Measurements from ENCODE around the gene TREML2. TPM values are rescaled to one million over a fixed set of nuclear protein-coding genes. Genes with fewer than 3 reads are reported as not detected.

The TREML2 gene
- total and polyA plus RNA-seq, 9 of the 15 experiments (the other 6 are each of a cell fraction or from before 2014, with no cell fraction given): 0.20 to 2.9 (median 1.4) TPM

DNA sequence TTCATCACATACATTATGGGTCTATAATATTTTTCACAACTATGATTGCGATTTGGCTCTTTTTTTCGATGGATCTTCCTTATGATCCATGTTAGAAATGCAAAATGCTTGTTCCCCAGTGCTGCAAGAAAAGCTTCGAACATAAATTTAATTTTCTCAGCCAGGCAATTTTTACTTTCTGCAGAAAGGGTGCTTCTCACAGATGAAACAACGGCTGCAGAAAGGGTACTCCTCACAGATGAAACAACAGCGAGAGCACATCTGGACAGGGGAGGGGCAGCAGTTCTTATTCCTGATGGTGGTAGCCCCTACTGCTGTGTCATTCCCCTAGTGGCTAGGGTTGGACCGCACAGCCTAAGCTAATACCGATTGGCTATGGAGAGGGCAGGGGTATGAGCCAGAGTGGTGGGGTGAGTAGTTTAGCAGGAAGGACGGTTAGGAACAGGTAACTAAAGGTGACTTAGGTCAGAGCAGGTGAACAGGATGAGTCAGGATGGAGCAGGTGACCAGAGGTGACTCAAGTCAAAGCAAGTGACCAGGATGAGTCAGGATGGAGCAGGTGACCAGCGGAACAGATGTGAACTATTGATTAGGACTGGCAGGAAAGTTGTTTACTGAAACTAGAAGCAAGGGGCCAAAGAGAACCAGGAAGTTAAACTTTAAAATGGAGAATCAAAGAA, 13.8 kb upstream of the TREML2 start (continued):
- no peak for TF ChIP-seq RREB1 (CRISPR knock-in tag; IDR thresholded peaks at IDR 0.05)
- peak; percentile 60; the same call in 1 of the 2 replicates for TF ChIP-seq JUN (IDR thresholded peaks at IDR 0.05; ENCODE audit: borderline replicate concordance, low read depth, low read length)
- TF ChIP-seq JUN (CRISPR knock-in tag; IDR thresholded peaks at IDR 0.05; ENCODE audit: borderline replicate concordance): no peak
- peak; percentile 75 for TF ChIP-seq ARID1B (IDR thresholded peaks at IDR 0.05)
- TF ChIP-seq HIVEP1 (CRISPR knock-in tag; IDR thresholded peaks at IDR 0.05): no peak
- TF ChIP-seq, protein P1, sequence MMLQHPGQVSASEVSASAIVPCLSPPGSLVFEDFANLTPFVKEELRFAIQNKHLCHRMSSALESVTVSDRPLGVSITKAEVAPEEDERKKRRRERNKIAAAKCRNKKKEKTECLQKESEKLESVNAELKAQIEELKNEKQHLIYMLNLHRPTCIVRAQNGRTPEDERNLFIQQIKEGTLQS (IDR thresholded peaks at IDR 0.05): peak; percentile 88
- TF ChIP-seq, protein P1 (CRISPR knock-in tag; conservative IDR thresholded peaks at IDR 0.05): no peak
- TF ChIP-seq ZNF561 (CRISPR knock-in tag; conservative IDR thresholded peaks at IDR 0.05): peak; percentile 94
- TF ChIP-seq CTBP1 (IDR thresholded peaks at IDR 0.05; ENCODE audit: borderline replicate concordance): peak; percentile 77
- TF ChIP-seq RAD51 (IDR thresholded peaks at IDR 0.05; ENCODE audit: borderline replicate concordance, low read depth): peak; percentile 33; the same call in 1 of the 2 replicates
- TF ChIP-seq SMARCE1 (IDR thresholded peaks at IDR 0.05): peak; percentile 60; the same call in 1 of the 2 replicates
- TF ChIP-seq ZNF316 (IDR thresholded peaks at IDR 0.05): peak; percentile 9; the same call in 1 of the 2 replicates
- TF ChIP-seq EP300 (IDR thresholded peaks at IDR 0.05; ENCODE audit: low read length): peak; percentile 67; the same call in 1 of the 2 replicates
- TF ChIP-seq JUND (IDR thresholded peaks at IDR 0.05; ENCODE audit: borderline replicate concordance, low read depth, low read length): peak; percentile 80; the same call in 1 of the 2 replicates
- peak; percentile 78; the same call in 2 of the 3 replicates for TF ChIP-seq JUND (tag; IDR thresholded peaks at IDR 0.05; ENCODE audit: borderline replicate concordance, low read depth, low read length)
- TF ChIP-seq NCOA1 (IDR thresholded peaks at IDR 0.05; ENCODE audit: low read depth): peak; percentile 48; the same call in 1 of the 2 replicates
- TF ChIP-seq TOE1 (IDR thresholded peaks at IDR 0.05; ENCODE audit: borderline replicate concordance): peak; percentile 67; the same call in 1 of the 2 replicates
- TF ChIP-seq TOE1 (CRISPR knock-in tag; IDR thresholded peaks at IDR 0.05; ENCODE audit: borderline replicate concordance, low read depth): no peak
- TF ChIP-seq FOSL1 (tag; conservative IDR thresholded peaks at IDR 0.05): peak; percentile 97
- TF ChIP-seq TRIM28 (IDR thresholded peaks at IDR 0.05): peak; percentile 95
- TF ChIP-seq XRCC3 (IDR thresholded peaks at IDR 0.05): peak; percentile 57; the same call in 1 of the 2 replicates
- TF ChIP-seq U2AF1 (optimal IDR thresholded peaks at IDR 0.05; ENCODE audit: low read depth, low read length): no peak
- TF ChIP-seq EHMT2 (IDR thresholded peaks at IDR 0.05): no peak

Data from K562 (cell line).